Measurements from ENCODE around the gene MYO9A.

Gene MYO9A

GRCh38 chr15:72139667-72140066, 21.7 kb upstream of the MYO9A start:
- H3K4me3 ChIP-seq (replicated peaks; ENCODE audit: low read depth, low read length): no peak overlapping the region
- no peak for DNase-seq (ENCODE audit: low read depth)
- TF ChIP-seq CTCF (IDR thresholded peaks at IDR 0.05; ENCODE audit: low read length, missing control alignments): no peak

GRCh38 chr15:72136170-72137051, 18.5 kb upstream of the MYO9A start:
- TF ChIP-seq CTCF (IDR thresholded peaks at IDR 0.05; ENCODE audit: low read length, missing control alignments): no peak
- no peak for DNase-seq (ENCODE audit: low read depth)
- no peak overlapping the region for H3K4me3 ChIP-seq (replicated peaks; ENCODE audit: low read depth, low read length)

DNA sequence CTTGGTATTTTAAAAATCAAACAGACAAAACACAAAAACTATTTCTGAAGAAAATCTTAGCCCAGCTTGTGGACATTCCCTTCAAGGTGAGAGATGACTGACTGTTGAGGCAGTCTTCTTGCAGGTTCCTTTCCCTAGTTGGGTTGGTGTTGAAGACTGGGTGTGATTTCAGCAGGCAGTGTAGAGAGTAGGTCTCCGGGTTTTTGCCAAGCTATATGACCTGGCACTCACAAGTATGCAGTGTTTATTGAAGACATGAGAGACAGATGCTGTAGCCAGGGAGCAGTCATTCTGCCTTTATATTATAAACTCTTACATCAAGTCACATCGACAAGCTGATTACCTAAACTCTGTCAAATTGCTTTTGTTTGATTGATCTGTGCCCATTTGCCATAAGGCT, 17.8 kb upstream of the MYO9A start:
- no peak for DNase-seq (ENCODE audit: low read depth)
- no peak for TF ChIP-seq CTCF (IDR thresholded peaks at IDR 0.05; ENCODE audit: low read length, missing control alignments)
- H3K4me3 ChIP-seq (replicated peaks; ENCODE audit: low read depth, low read length): no peak overlapping the region

DNA sequence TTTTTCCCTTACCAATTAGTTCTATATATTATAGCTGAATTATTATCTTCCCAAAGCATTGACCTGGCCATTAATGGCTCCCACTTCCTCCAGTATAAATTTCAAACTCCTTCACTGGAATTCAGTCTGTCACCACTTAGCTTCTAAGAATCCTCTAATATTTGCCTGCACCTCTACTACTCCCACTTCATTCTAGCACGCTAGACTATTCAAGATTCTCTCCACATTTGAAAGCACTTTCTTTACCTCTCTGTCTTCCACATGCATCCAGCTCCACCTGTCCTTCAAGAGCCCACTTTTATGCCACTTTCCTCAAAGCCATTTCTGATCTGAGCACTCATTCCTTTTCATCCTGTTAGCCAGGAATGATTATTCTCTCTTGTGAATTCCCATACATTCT, 15.3 kb upstream of the MYO9A start:
- H3K4me3 ChIP-seq (replicated peaks; ENCODE audit: low read depth, low read length): no peak overlapping the region
- TF ChIP-seq CTCF (IDR thresholded peaks at IDR 0.05; ENCODE audit: low read length, missing control alignments): no peak
- DNase-seq (ENCODE audit: low read depth): no peak

GRCh38 chr15:72131922-72132321, 14.0 kb upstream of the MYO9A start:
- no peak overlapping the region for H3K4me3 ChIP-seq (replicated peaks; ENCODE audit: low read depth, low read length)
- no peak for TF ChIP-seq CTCF (IDR thresholded peaks at IDR 0.05; ENCODE audit: low read length, missing control alignments)
- no peak for DNase-seq (ENCODE audit: low read depth)

- no peak for DNase-seq (ENCODE audit: low read depth)
- no peak overlapping the region for H3K4me3 ChIP-seq (replicated peaks; ENCODE audit: low read depth, low read length)
- TF ChIP-seq CTCF (IDR thresholded peaks at IDR 0.05; ENCODE audit: low read length, missing control alignments): no peak
Measured at GRCh38 chr15:72130272-72130671, 12.3 kb upstream of the MYO9A start.

- DNase-seq (ENCODE audit: low read depth): no peak
- no peak for TF ChIP-seq CTCF (IDR thresholded peaks at IDR 0.05; ENCODE audit: low read length, missing control alignments)
Measured at GRCh38 chr15:72128359-72128758, 10.4 kb upstream of the MYO9A start.

More at GRCh38 chr15:72128359-72128758, 10.4 kb upstream of the MYO9A start:
- no peak overlapping the region for H3K4me3 ChIP-seq (replicated peaks; ENCODE audit: low read depth, low read length)

Measured in fibroblast of pulmonary artery (primary cell).